Measurements from ENCODE around the gene IFNB1.
A peak's percentile ranks its signal among the peaks of the same experiment; 100 is the strongest.

GRCh38 chr9:21110708-21111576 is 33.2 kb upstream of the IFNB1 start:
- no peak for TF ChIP-seq REST (IDR thresholded peaks at IDR 0.05; ENCODE audit: low read depth)
- TF ChIP-seq CTCF (IDR thresholded peaks at IDR 0.05 in 2 of 3, conservative IDR thresholded peaks at IDR 0.05 in 1 of 3; ENCODE audit: borderline replicate concordance in 1 of 3, insufficient read depth in 1 of 3, low read depth in 2 of 3, low read length in 2 of 3) = peak; percentile 62 to 93 (median 75); a peak in 5 of 6 replicates
- no peak for TF ChIP-seq SIN3A (IDR thresholded peaks at IDR 0.05; ENCODE audit: low read depth)
- no peak for TF ChIP-seq JUND (IDR thresholded peaks at IDR 0.05)
- TF ChIP-seq ZBTB33 (IDR thresholded peaks at IDR 0.05; ENCODE audit: extremely low read depth, insufficient replicate concordance, low read length) = no peak
- no peak for TF ChIP-seq EZH2 (IDR thresholded peaks at IDR 0.05)
- TF ChIP-seq ATF3 (IDR thresholded peaks at IDR 0.05) = no peak
- no peak for TF ChIP-seq MAX (IDR thresholded peaks at IDR 0.05)
- TF ChIP-seq EGR1 (IDR thresholded peaks at IDR 0.05; ENCODE audit: low read depth) = no peak
- TF ChIP-seq POLR2AphosphoS5 (IDR thresholded peaks at IDR 0.05; ENCODE audit: low read depth, low read length) = no peak
